ENCODE data around the gene TACC3. TPM values are rescaled to one million over a fixed set of nuclear protein-coding genes. Genes with fewer than 3 reads are reported as not detected.

Gene TACC3
- total RNA-seq, 1 donor from 2014 or later = 13.9 TPM

GRCh38 chr4:1792158-1792831 is 71.0 kb downstream of the TACC3 start:
- no peak overlapping the region for H3K4me3 ChIP-seq (ENCODE audit: low read depth, low read length)

GRCh38 chr4:1792832-1793495 is 71.6 kb downstream of the TACC3 start, which contains the start of gene FGFR3:
Gene FGFR3, plus strand, starts transcription at chr4:1793293. Its CDS starts 642 bp downstream, at chr4:1793935.
- Histone ChIP-seq H3K36me3 (ENCODE audit: control insufficient read depth, insufficient read depth, low read length) (no peaks in the 10 kb centered on the region), H3K4me3 (ENCODE audit: low read depth, low read length) (peak within 1 kb of the TSS; percentile 41), H3K27me3 (ENCODE audit: control insufficient read depth, insufficient read depth, low read length) (peaks cover 58% of the 10 kb centered on the region)
- no peak for DNase-seq (ENCODE audit: low read depth)
- TF ChIP-seq CTCF (IDR thresholded peaks at IDR 0.05; ENCODE audit: insufficient read depth, low read length, poor library complexity, severe bottlenecking) = no peak

More at GRCh38 chr4:1792158-1792831, 71.0 kb downstream of the TACC3 start:
- DNase-seq (ENCODE audit: low read depth) = no peak
- peaks cover 56% of the 10 kb centered on the region for H3K27me3 ChIP-seq (ENCODE audit: control insufficient read depth, insufficient read depth, low read length)
- no peaks in the 10 kb centered on the region for H3K36me3 ChIP-seq (ENCODE audit: control insufficient read depth, insufficient read depth, low read length)
- TF ChIP-seq CTCF (IDR thresholded peaks at IDR 0.05; ENCODE audit: insufficient read depth, low read length, poor library complexity, severe bottlenecking) = no peak

GRCh38 chr4:1793496-1793840 is 72.1 kb downstream of the TACC3 start:
- no peaks in the 10 kb centered on the region for H3K36me3 ChIP-seq (ENCODE audit: control insufficient read depth, insufficient read depth, low read length)
- peak overlapping the region; percentile 41 for H3K4me3 ChIP-seq (ENCODE audit: low read depth, low read length)
- DNase-seq (ENCODE audit: low read depth) = no peak
- TF ChIP-seq CTCF (IDR thresholded peaks at IDR 0.05; ENCODE audit: insufficient read depth, low read length, poor library complexity, severe bottlenecking) = no peak
- H3K27me3 ChIP-seq (ENCODE audit: control insufficient read depth, insufficient read depth, low read length) = peaks cover 60% of the 10 kb centered on the region

GRCh38 chr4:1793940-1794808 is 72.9 kb downstream of the TACC3 start:
- Histone ChIP-seq H3K4me3 (ENCODE audit: low read depth, low read length) (peak overlapping the region; percentile 41), H3K36me3 (ENCODE audit: control insufficient read depth, insufficient read depth, low read length) (no peaks in the 10 kb centered on the region), H3K27me3 (ENCODE audit: control insufficient read depth, insufficient read depth, low read length) (peaks cover 62% of the 10 kb centered on the region)
- no peak for TF ChIP-seq CTCF (IDR thresholded peaks at IDR 0.05; ENCODE audit: insufficient read depth, low read length, poor library complexity, severe bottlenecking)
- DNase-seq (ENCODE audit: low read depth) = no peak

Other genes starting within 250 kb of the TACC3 start
- 1.1 and 5.2 TPM in 2 replicates for gene FAM53A, start 37.2 kb upstream of the TACC3 start, total RNA-seq
- gene SLBP, start 9.2 kb upstream of the TACC3 start, total RNA-seq = 66.0 and 74.8 TPM in 2 replicates
- 63.5 and 66.1 TPM in 2 replicates for gene TMEM129, start 198 bp upstream of the TACC3 start, total RNA-seq
- gene FGFR3, start 71.8 kb downstream of the TACC3 start, total RNA-seq = 2.1 and 3.2 TPM in 2 replicates
- gene LETM1, start 134.6 kb downstream of the TACC3 start, total RNA-seq = 41.5 and 49.0 TPM in 2 replicates
- gene NSD2, start 149.9 kb downstream of the TACC3 start, total RNA-seq = 62.4 and 68.5 TPM in 2 replicates